Liver (tissue), 9 donors: ENCODE results near the gene C1QTNF1. TPM values are rescaled to one million over a fixed set of nuclear protein-coding genes. Genes with fewer than 3 reads are reported as not detected.

Source experiments
- DNase-seq: peaks from one replicate; pipeline ENCODE4 v3.0.0-alpha.2; 2017; ENCODE audit warnings: low spot score
- H3K27ac ChIP-seq, 2 donors: one replicate each; pipeline ENCODE4 v1.7.0; 2013; ENCODE audit warnings: inconsistent platforms in 2 of 2, low read length in 2 of 2, control low read depth in 1 of 2, low read depth in 1 of 2, mild to moderate bottlenecking in 1 of 2
- H3K27me3 ChIP-seq, 4 donors: one replicate each; pipeline versions ENCODE4 v1.6.1 to v1.7.0; 2013; ENCODE audit warnings: low read length in 3 of 4, inconsistent platforms in 1 of 4, mild to moderate bottlenecking in 1 of 4, moderate library complexity in 1 of 4; ENCODE audit not compliant: control insufficient read depth in 4 of 4, insufficient read depth in 4 of 4
- H3K36me3 ChIP-seq, 4 donors: one replicate each; pipeline versions ENCODE4 v1.6.1 to v1.7.0; 2013; ENCODE audit warnings: low read length in 3 of 4, mild to moderate bottlenecking in 3 of 4, low read depth in 1 of 4, moderate library complexity in 1 of 4; ENCODE audit not compliant: control insufficient read depth in 4 of 4, insufficient read depth in 3 of 4
- H3K4me1 ChIP-seq, 4 donors: one replicate each; pipeline versions ENCODE4 v1.6.1 to v1.7.0; 2013; ENCODE audit warnings: low read length in 3 of 4, mild to moderate bottlenecking in 3 of 4, moderate library complexity in 1 of 4; ENCODE audit not compliant: control insufficient read depth in 4 of 4, insufficient read depth in 4 of 4
- H3K4me3 ChIP-seq, 3 donors: one replicate each; pipeline versions ENCODE4 v1.6.1 to v1.7.0; 2013; ENCODE audit warnings: low read length in 3 of 3, control low read depth in 1 of 3, low read depth in 1 of 3, mild to moderate bottlenecking in 1 of 3
- H3K9ac ChIP-seq, 2 donors: one replicate each; pipeline ENCODE4 v1.7.0; 2013; ENCODE audit warnings: low read length in 2 of 2, mild to moderate bottlenecking in 2 of 2, moderate library complexity in 2 of 2, control low read depth in 1 of 2, low read depth in 1 of 2
- H3K9me3 ChIP-seq, 4 donors: one replicate each; pipeline versions ENCODE4 v1.6.1 to v1.7.0; 2013; ENCODE audit warnings: low read length in 3 of 4; ENCODE audit not compliant: control insufficient read depth in 4 of 4
- ATF3 ChIP-seq: IDR thresholded peaks from 2 replicates; pipeline ENCODE4 v1.6.1; 2016; ENCODE audit warnings: antibody characterized with exemption
- CTCF ChIP-seq: fragments of 150-350 bp; IDR thresholded peaks from 2 replicates; pipeline ENCODE4 v1.5.1; 2017; ENCODE audit warnings: improper control_type of control experiment, low read depth, low read length; ENCODE audit not compliant: missing input control
- FOXA1 ChIP-seq: IDR thresholded peaks from 2 replicates; pipeline ENCODE4 v1.6.1; 2016; ENCODE audit warnings: antibody characterized with exemption
- FOXA2 ChIP-seq: IDR thresholded peaks from 2 replicates; pipeline ENCODE4 v1.6.1; 2016; ENCODE audit warnings: antibody characterized with exemption
- GABPA ChIP-seq, 2 donors: IDR thresholded peaks in 1 of 2; conservative IDR thresholded peaks in 1 of 2; 2 replicates each; pipeline ENCODE4 v1.6.1; 2016; ENCODE audit warnings: antibody characterized with exemption in 2 of 2, mild to moderate bottlenecking in 1 of 2, moderate library complexity in 1 of 2
- HNF4A ChIP-seq, 2 donors: conservative IDR thresholded peaks; 2 replicates each; pipeline ENCODE4 v1.6.1; 2016; ENCODE audit warnings: antibody characterized with exemption in 2 of 2, mild to moderate bottlenecking in 2 of 2
- HNF4G ChIP-seq: IDR thresholded peaks from 2 replicates; pipeline ENCODE4 v1.6.1; 2016; ENCODE audit warnings: antibody characterized with exemption
- JUND ChIP-seq, 2 donors: IDR thresholded peaks; 2 replicates each; pipeline ENCODE4 v1.6.1; 2016; ENCODE audit warnings: antibody characterized with exemption in 2 of 2
- MAX ChIP-seq: IDR thresholded peaks from 2 replicates; pipeline ENCODE4 v1.6.1; 2016; ENCODE audit warnings: antibody characterized with exemption
- RAD21 ChIP-seq, 2 donors: IDR thresholded peaks; 2 replicates each; pipeline ENCODE4 v1.6.1; 2016; ENCODE audit warnings: antibody characterized with exemption in 2 of 2, mild to moderate bottlenecking in 2 of 2
- ZBTB33 ChIP-seq: IDR thresholded peaks from 2 replicates; pipeline ENCODE4 v1.6.1; 2016; ENCODE audit warnings: antibody characterized with exemption
- WGBS: extraction: QIAGEN DNeasy Blood & Tissue Kit; methylation state at CpG from one replicate; pipeline ENCODE4 v1.1.7; 2013; 5-methylcytosine and 5-hydroxymethylcytosine counted together
- polyA plus RNA-seq, 2 donors: library from polyadenylated mRNA; stranded (reverse) in 1 of 2; unstranded in 1 of 2; fragments of 200-250 nt in 1 of 2; fragments of >200 nt in 1 of 2; fragmentation: Nextera tagmentation in 1 of 2; extraction: Ambion mirVana in 1 of 2; gene quantifications; one replicate each; pipeline versions ENCODE4 v1.2.1 to v1.2.3, GENCODE V29; 2013 to 2015
- total RNA-seq, 2 donors: library from RNA; depleted of rRNA; stranded (reverse); fragments of >200 nt; gene quantifications; one replicate each; pipeline ENCODE4 v1.2.3, GENCODE V29; 2014
- donor health status: healthy.
- donor health status: healthy.
- donor health status: healthy.
- donor health status: healthy.
- donor health status: healthy.

Gene C1QTNF1
- total and polyA plus RNA-seq, 4 donors = 0.56 to 54.6 (median 16.1) TPM

- Histone ChIP-seq H3K9ac (no peak overlapping the region), H3K4me3 (no peak overlapping the region), H3K4me1 (no peaks in the 10 kb centered on the region), H3K36me3 (no peaks in the 10 kb centered on the region), H3K27ac (no peak overlapping the region), H3K9me3 (no peaks in the 10 kb centered on the region), H3K27me3 (peaks cover 0 to 3% (median 0%) of the 10 kb centered on the region in 4 donors)
- WGBS = 89% methylated on average over 8 of the region's 8 CpGs
- DNase-seq = no peak
- no peak for TF ChIP-seq FOXA2
- no peak for TF ChIP-seq GABPA (IDR thresholded peaks at IDR 0.05 in 1 of 2, conservative IDR thresholded peaks at IDR 0.05 in 1 of 2)
- no peak for TF ChIP-seq HNF4A (conservative IDR thresholded peaks at IDR 0.05)
- no peak for TF ChIP-seq ATF3
- no peak for TF ChIP-seq FOXA1
- no peak for TF ChIP-seq CTCF
- no peak for TF ChIP-seq MAX
- no peak for TF ChIP-seq HNF4G
- no peak for TF ChIP-seq ZBTB33
Measured at GRCh38 chr17:79039171-79039570, 15.2 kb downstream of the C1QTNF1 start.

GRCh38 chr17:79039886-79040285 lies 15.9 kb downstream of the C1QTNF1 start:
- no peaks in the 10 kb centered on the region for H3K9me3 ChIP-seq
- DNase-seq = no peak
- no peaks in the 10 kb centered on the region for H3K36me3 ChIP-seq
- H3K4me3 ChIP-seq = no peak overlapping the region
- no peak for TF ChIP-seq RAD21 (IDR thresholded peaks at IDR 0.05)
- TF ChIP-seq MAX = no peak
- no peak for TF ChIP-seq JUND (IDR thresholded peaks at IDR 0.05)
- TF ChIP-seq CTCF = no peak
- TF ChIP-seq HNF4A (conservative IDR thresholded peaks at IDR 0.05) = no peak
- no peak for TF ChIP-seq ZBTB33
- no peak overlapping the region for H3K9ac ChIP-seq
- no peak overlapping the region for H3K27ac ChIP-seq
- no peaks in the 10 kb centered on the region for H3K4me1 ChIP-seq
- WGBS = 77% methylated on average over 6 of the region's 6 CpGs
- peaks cover 0 to 3% (median 0%) of the 10 kb centered on the region in 4 donors for H3K27me3 ChIP-seq
